Activated CD4-positive, alpha-beta T cell treated with anti-CD3 and anti-CD28 coated beads, Interleukin-2, amount 50 U/mL, for 24 hours (primary cell): ENCODE results near the gene CTTNBP2NL.

Experiments used
- DNase-seq, 2 donors: peaks; one replicate each; pipeline ENCODE4 v3.0.0-alpha.2; 2020; ENCODE audit warnings: low read depth in 1 of 2, low spot score in 1 of 2

CTTNBP2NL gene

GRCh38 chr1:112395821-112396652, at the start of gene CTTNBP2NL:
Gene CTTNBP2NL (plus strand): TSS chr1:112396214. CDS start chr1:112416166, 19,952 bp downstream.
- DNase-seq, result peak; percentile 55 to 69

- DNase-seq, result no peak
Observed at GRCh38 chr1:112346801-112347350, 49.1 kb upstream of the CTTNBP2NL start.

GRCh38 chr1:112356765-112357164, 39.2 kb upstream of the CTTNBP2NL start:
- DNase-seq, result no peak

GRCh38 chr1:112357467-112357866, 38.5 kb upstream of the CTTNBP2NL start:
- DNase-seq, result no peak

- no peak for DNase-seq
Observed at GRCh38 chr1:112358061-112358770, 37.8 kb upstream of the CTTNBP2NL start.

- DNase-seq, result peak; percentile 10 to 18
Observed at GRCh38 chr1:112358798-112359408, 37.1 kb upstream of the CTTNBP2NL start.

GRCh38 chr1:112359961-112360767, 35.9 kb upstream of the CTTNBP2NL start:
- DNase-seq, result no peak

GRCh38 chr1:112363636-112364035, 32.4 kb upstream of the CTTNBP2NL start:
- DNase-seq, result no peak

- no peak for DNase-seq
Observed at GRCh38 chr1:112368198-112368597, 27.8 kb upstream of the CTTNBP2NL start.

GRCh38 chr1:112369392-112370285, 26.4 kb upstream of the CTTNBP2NL start:
- peak; percentile 75 to 79 for DNase-seq

- DNase-seq, result no peak
Observed at GRCh38 chr1:112370996-112371395, 25.0 kb upstream of the CTTNBP2NL start.

- no peak for DNase-seq
Observed at GRCh38 chr1:112371775-112372174, 24.2 kb upstream of the CTTNBP2NL start.

GRCh38 chr1:112373806-112374205, 22.2 kb upstream of the CTTNBP2NL start:
- DNase-seq, result no peak

GRCh38 chr1:112375701-112376100, 20.3 kb upstream of the CTTNBP2NL start:
- no peak for DNase-seq

- DNase-seq, result no peak
Observed at GRCh38 chr1:112380356-112380755, 15.7 kb upstream of the CTTNBP2NL start.

- no peak for DNase-seq
Observed at GRCh38 chr1:112381324-112382076, 14.5 kb upstream of the CTTNBP2NL start.

GRCh38 chr1:112383759-112384370, 12.1 kb upstream of the CTTNBP2NL start:
- no peak for DNase-seq

GRCh38 chr1:112386024-112386723, 9.8 kb upstream of the CTTNBP2NL start:
- DNase-seq, result no peak
